Ishikawa (cell line): Measurements from ENCODE around the gene GRIK4.

Source experiments
- CEBPB ChIP-seq: IDR thresholded peaks from 2 replicates; pipeline ENCODE4 v1.6.1; 2012
- CREB1 ChIP-seq: IDR thresholded peaks from 2 replicates; pipeline ENCODE4 v1.6.1; 2012; ENCODE audit warnings: low read depth
- EGR1 ChIP-seq: IDR thresholded peaks from 2 replicates; pipeline ENCODE4 v1.6.1; 2012
- EP300 ChIP-seq: IDR thresholded peaks from 2 replicates; pipeline ENCODE4 v1.6.1; 2012; ENCODE audit warnings: borderline replicate concordance
- FOXM1 ChIP-seq: IDR thresholded peaks from 2 replicates; pipeline ENCODE4 v1.6.1; 2012; ENCODE audit warnings: low read depth, borderline replicate concordance
- MAX ChIP-seq: IDR thresholded peaks from 2 replicates; pipeline ENCODE4 v1.6.1; 2012
- NFIC ChIP-seq: IDR thresholded peaks from 2 replicates; pipeline ENCODE4 v1.6.1; 2012
- RAD21 ChIP-seq: IDR thresholded peaks from 2 replicates; pipeline ENCODE4 v1.6.1; 2012; ENCODE audit warnings: low read depth
- REST ChIP-seq: IDR thresholded peaks from 2 replicates; pipeline ENCODE4 v1.6.1; 2012; ENCODE audit warnings: low read depth, mild to moderate bottlenecking
- TAF1 ChIP-seq: IDR thresholded peaks from 2 replicates; pipeline ENCODE4 v1.6.1; 2012; ENCODE audit warnings: low read depth, mild to moderate bottlenecking
- TCF12 ChIP-seq: IDR thresholded peaks from 2 replicates; pipeline ENCODE4 v1.6.1; 2012; ENCODE audit warnings: low read depth
- TEAD4 ChIP-seq: IDR thresholded peaks from 2 replicates; pipeline ENCODE4 v1.6.1; 2012
- USF1 ChIP-seq: IDR thresholded peaks from 2 replicates; pipeline ENCODE4 v1.6.1; 2012
- YY1 ChIP-seq: IDR thresholded peaks from 2 replicates; pipeline ENCODE4 v1.6.1; 2012; ENCODE audit warnings: low read depth
- ZBTB7A ChIP-seq: IDR thresholded peaks from 2 replicates; pipeline ENCODE4 v1.6.1; 2012; ENCODE audit warnings: low read depth

GRIK4 gene

GRCh38 chr11:120904116-120904515 is 392.6 kb downstream of the GRIK4 start:
- TF ChIP-seq YY1 (no peak), EGR1 (no peak), NFIC (no peak), RAD21 (no peak), FOXM1 (no peak), REST (no peak), MAX (no peak), CEBPB (no peak), TEAD4 (no peak), TAF1 (no peak), ZBTB7A (no peak), USF1 (no peak), CREB1 (no peak), TCF12 (no peak), EP300 (no peak)

- TF ChIP-seq MAX = no peak
- no peak for TF ChIP-seq TAF1
- TF ChIP-seq CEBPB = no peak
- no peak for TF ChIP-seq RAD21
- TF ChIP-seq CREB1 = no peak
- no peak for TF ChIP-seq NFIC
- no peak for TF ChIP-seq EP300
- TF ChIP-seq ZBTB7A = no peak
- no peak for TF ChIP-seq TEAD4
- no peak for TF ChIP-seq EGR1
- no peak for TF ChIP-seq REST
- no peak for TF ChIP-seq TCF12
- TF ChIP-seq USF1 = no peak
- no peak for TF ChIP-seq YY1
- no peak for TF ChIP-seq FOXM1
Measured at GRCh38 chr11:120906766-120907165, 395.2 kb downstream of the GRIK4 start.

GRCh38 chr11:120907971-120908370 is 396.4 kb downstream of the GRIK4 start:
- TF ChIP-seq CEBPB (no peak), FOXM1 (no peak), TCF12 (no peak), NFIC (no peak), RAD21 (no peak), EGR1 (no peak)

GRCh38 chr11:120908461-120909181 is 397.1 kb downstream of the GRIK4 start:
- TF ChIP-seq TAF1 (no peak), EGR1 (no peak), CREB1 (no peak), USF1 (no peak), FOXM1 (no peak), YY1 (no peak), TCF12 (no peak), EP300 (no peak), MAX (no peak), CEBPB (no peak), TEAD4 (no peak)
